OCI-LY1 (cell line): ENCODE measurements around the gene PPP2CA.

ENCODE experiments used
- CTCF ChIP-seq: fragments of 200-600 bp; sonication (generic), shearing (Covaris generic); IDR thresholded peaks from 2 replicates; pipeline ENCODE4 v1.5.1; 2017; ENCODE audit warnings: mild to moderate bottlenecking, antibody characterized with exemption, low read length, moderate library complexity, mixed read lengths
- EZH2 ChIP-seq: fragments of 200-600 bp; sonication (generic), shearing (Covaris generic); IDR thresholded peaks from 2 replicates; pipeline ENCODE4 v1.8.0; 2017; ENCODE audit warnings: borderline replicate concordance, mixed run types, mild to moderate bottlenecking, antibody characterized with exemption, low read length, moderate library complexity, mixed read lengths

DNA sequence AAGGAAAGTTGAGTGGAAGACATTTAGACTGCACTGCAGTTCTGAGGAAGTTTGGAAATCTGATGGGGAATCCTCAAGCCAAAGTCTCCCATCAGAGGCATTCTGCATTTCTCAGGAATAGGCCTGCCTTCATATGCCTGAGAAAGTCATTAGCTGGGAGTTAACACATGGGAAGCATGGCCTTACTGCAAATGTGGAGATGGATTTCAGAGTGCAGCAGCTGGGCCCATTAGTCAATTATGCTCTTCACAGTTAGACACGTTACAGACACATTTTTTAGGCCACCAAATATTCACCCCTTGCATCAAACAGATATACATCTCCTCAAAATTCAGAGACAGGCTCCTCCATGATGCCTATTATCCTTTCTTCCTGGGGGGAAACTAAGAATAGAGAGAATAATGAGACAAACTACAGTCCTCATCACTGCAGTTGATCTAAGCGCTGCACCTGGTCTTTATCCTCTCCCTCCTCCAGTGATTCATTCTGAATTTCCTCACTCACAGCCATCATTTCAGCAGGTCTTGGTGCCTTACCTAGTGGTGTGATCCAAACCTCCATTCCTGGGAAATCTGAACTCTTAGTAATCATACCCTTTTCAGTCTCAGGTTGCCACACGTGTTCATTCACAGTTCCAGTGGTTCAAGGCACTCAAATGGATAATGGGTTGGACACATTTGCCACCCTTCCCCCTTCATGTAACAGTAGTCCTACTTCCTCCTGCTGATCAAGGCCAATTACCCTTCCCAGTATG is 47.9 kb upstream of the PPP2CA start:
- TF ChIP-seq CTCF (no peak), EZH2 (no peak)
